ENCODE results near the gene TPSB2. TPM values are rescaled to one million over a fixed set of nuclear protein-coding genes. Genes with fewer than 3 reads are reported as not detected.

Gene TPSB2
- total RNA-seq, 1 donor from 2014 or later: not detected

- no peak overlapping the region for H3K4me3 Mint-ChIP-seq (ENCODE audit: low read depth)
- no peak overlapping the region for H3K27ac Mint-ChIP-seq
- no peaks in the 10 kb centered on the region for H3K4me1 Mint-ChIP-seq (ENCODE audit: low read depth)
- no peaks in the 10 kb centered on the region for H3K9me3 Mint-ChIP-seq
- intact Hi-C loops (cut with micrococcal nuclease): no loop called here
- DNase-seq (ENCODE audit: low spot score): no peak
- H3K27me3 Mint-ChIP-seq (ENCODE audit: low read depth): no peaks in the 10 kb centered on the region
- H3K36me3 Mint-ChIP-seq (ENCODE audit: low read depth): no peaks in the 10 kb centered on the region
Measured at GRCh38 chr16:1218061-1218929, 11.7 kb downstream of the TPSB2 start.

GRCh38 chr16:1217526-1217925 lies 12.5 kb downstream of the TPSB2 start:
- H3K36me3 Mint-ChIP-seq (ENCODE audit: low read depth): no peaks in the 10 kb centered on the region
- no peak overlapping the region for H3K4me3 Mint-ChIP-seq (ENCODE audit: low read depth)
- no peaks in the 10 kb centered on the region for H3K4me1 Mint-ChIP-seq (ENCODE audit: low read depth)
- H3K27ac Mint-ChIP-seq: no peak overlapping the region
- no peaks in the 10 kb centered on the region for H3K27me3 Mint-ChIP-seq (ENCODE audit: low read depth)
- DNase-seq (ENCODE audit: low spot score): no peak
- H3K9me3 Mint-ChIP-seq: no peaks in the 10 kb centered on the region
- intact Hi-C loops (cut with micrococcal nuclease): no loop called here

GRCh38 chr16:1216681-1217400 lies 13.1 kb downstream of the TPSB2 start:
- intact Hi-C loops (cut with micrococcal nuclease): no loop called here
- no peak for DNase-seq (ENCODE audit: low spot score)
- Mint-ChIP-seq H3K4me3 (ENCODE audit: low read depth) (no peak overlapping the region), H3K36me3 (ENCODE audit: low read depth) (no peaks in the 10 kb centered on the region), H3K27me3 (ENCODE audit: low read depth) (no peaks in the 10 kb centered on the region), H3K4me1 (ENCODE audit: low read depth) (no peaks in the 10 kb centered on the region), H3K9me3 (no peaks in the 10 kb centered on the region), H3K27ac (no peak overlapping the region)

- H3K9me3 Mint-ChIP-seq: no peaks in the 10 kb centered on the region
- H3K27ac Mint-ChIP-seq: no peak overlapping the region
- H3K4me3 Mint-ChIP-seq (ENCODE audit: low read depth): no peak overlapping the region
- no peaks in the 10 kb centered on the region for H3K36me3 Mint-ChIP-seq (ENCODE audit: low read depth)
- no peak for DNase-seq (ENCODE audit: low spot score)
- no peaks in the 10 kb centered on the region for H3K27me3 Mint-ChIP-seq (ENCODE audit: low read depth)
- H3K4me1 Mint-ChIP-seq (ENCODE audit: low read depth): no peaks in the 10 kb centered on the region
- intact Hi-C loops (cut with micrococcal nuclease): no loop called here
Measured at GRCh38 chr16:1216296-1216619, 13.7 kb downstream of the TPSB2 start.

- Mint-ChIP-seq H3K27ac (no peak overlapping the region), H3K4me3 (ENCODE audit: low read depth) (no peak overlapping the region), H3K36me3 (ENCODE audit: low read depth) (no peaks in the 10 kb centered on the region), H3K4me1 (ENCODE audit: low read depth) (no peaks in the 10 kb centered on the region), H3K9me3 (no peaks in the 10 kb centered on the region), H3K27me3 (ENCODE audit: low read depth) (no peaks in the 10 kb centered on the region)
- intact Hi-C loops (cut with micrococcal nuclease): no loop called here
- DNase-seq (ENCODE audit: low spot score): no peak
Measured at GRCh38 chr16:1215574-1216295, 14.2 kb downstream of the TPSB2 start.

GRCh38 chr16:1214719-1215118 lies 15.3 kb downstream of the TPSB2 start:
- no peaks in the 10 kb centered on the region for H3K36me3 Mint-ChIP-seq (ENCODE audit: low read depth)
- H3K4me1 Mint-ChIP-seq (ENCODE audit: low read depth): no peaks in the 10 kb centered on the region
- no peak overlapping the region for H3K27ac Mint-ChIP-seq
- no peak overlapping the region for H3K4me3 Mint-ChIP-seq (ENCODE audit: low read depth)
- no peak for DNase-seq (ENCODE audit: low spot score)
- intact Hi-C loops (cut with micrococcal nuclease): no loop called here
- H3K27me3 Mint-ChIP-seq (ENCODE audit: low read depth): no peaks in the 10 kb centered on the region
- H3K9me3 Mint-ChIP-seq: no peaks in the 10 kb centered on the region

- Mint-ChIP-seq H3K9me3 (no peaks in the 10 kb centered on the region), H3K4me1 (ENCODE audit: low read depth) (no peaks in the 10 kb centered on the region), H3K36me3 (ENCODE audit: low read depth) (no peaks in the 10 kb centered on the region), H3K27me3 (ENCODE audit: low read depth) (no peaks in the 10 kb centered on the region), H3K4me3 (ENCODE audit: low read depth) (no peak overlapping the region), H3K27ac (no peak overlapping the region)
- no peak for DNase-seq (ENCODE audit: low spot score)
- intact Hi-C loops (cut with micrococcal nuclease): no loop called here
Measured at GRCh38 chr16:1213796-1214372, 16.1 kb downstream of the TPSB2 start.

GRCh38 chr16:1213231-1213630 lies 16.8 kb downstream of the TPSB2 start:
- intact Hi-C loops (cut with micrococcal nuclease): no loop called here
- no peak for DNase-seq (ENCODE audit: low spot score)
- Mint-ChIP-seq H3K27ac (no peak overlapping the region), H3K27me3 (ENCODE audit: low read depth) (no peaks in the 10 kb centered on the region), H3K9me3 (no peaks in the 10 kb centered on the region), H3K4me1 (ENCODE audit: low read depth) (no peaks in the 10 kb centered on the region), H3K4me3 (ENCODE audit: low read depth) (no peak overlapping the region), H3K36me3 (ENCODE audit: low read depth) (no peaks in the 10 kb centered on the region)

GRCh38 chr16:1212616-1213194 lies 17.3 kb downstream of the TPSB2 start:
- no peaks in the 10 kb centered on the region for H3K9me3 Mint-ChIP-seq
- no peak for DNase-seq (ENCODE audit: low spot score)
- H3K36me3 Mint-ChIP-seq (ENCODE audit: low read depth): no peaks in the 10 kb centered on the region
- no peaks in the 10 kb centered on the region for H3K4me1 Mint-ChIP-seq (ENCODE audit: low read depth)
- intact Hi-C loops (cut with micrococcal nuclease): no loop called here
- H3K4me3 Mint-ChIP-seq (ENCODE audit: low read depth): no peak overlapping the region
- no peaks in the 10 kb centered on the region for H3K27me3 Mint-ChIP-seq (ENCODE audit: low read depth)
- H3K27ac Mint-ChIP-seq: no peak overlapping the region

GRCh38 chr16:1211451-1212268 lies 18.3 kb downstream of the TPSB2 start:
- H3K9me3 Mint-ChIP-seq: no peaks in the 10 kb centered on the region
- no peak for DNase-seq (ENCODE audit: low spot score)
- no peak overlapping the region for H3K27ac Mint-ChIP-seq
- H3K36me3 Mint-ChIP-seq (ENCODE audit: low read depth): no peaks in the 10 kb centered on the region
- no peaks in the 10 kb centered on the region for H3K27me3 Mint-ChIP-seq (ENCODE audit: low read depth)
- intact Hi-C loops (cut with micrococcal nuclease): no loop called here
- H3K4me1 Mint-ChIP-seq (ENCODE audit: low read depth): no peaks in the 10 kb centered on the region
- H3K4me3 Mint-ChIP-seq (ENCODE audit: low read depth): no peak overlapping the region

GRCh38 chr16:1210461-1210860 lies 19.5 kb downstream of the TPSB2 start:
- DNase-seq (ENCODE audit: low spot score): no peak
- Mint-ChIP-seq H3K27me3 (ENCODE audit: low read depth) (no peaks in the 10 kb centered on the region), H3K27ac (no peak overlapping the region), H3K4me3 (ENCODE audit: low read depth) (no peak overlapping the region), H3K9me3 (no peaks in the 10 kb centered on the region), H3K36me3 (ENCODE audit: low read depth) (no peaks in the 10 kb centered on the region), H3K4me1 (ENCODE audit: low read depth) (no peaks in the 10 kb centered on the region)
- intact Hi-C loops (cut with micrococcal nuclease): no loop called here

- intact Hi-C loops (cut with micrococcal nuclease): no loop called here
- Mint-ChIP-seq H3K36me3 (ENCODE audit: low read depth) (no peaks in the 10 kb centered on the region), H3K9me3 (no peaks in the 10 kb centered on the region), H3K4me3 (ENCODE audit: low read depth) (no peak overlapping the region), H3K27me3 (ENCODE audit: low read depth) (no peaks in the 10 kb centered on the region), H3K27ac (no peak overlapping the region), H3K4me1 (ENCODE audit: low read depth) (no peaks in the 10 kb centered on the region)
- no peak for DNase-seq (ENCODE audit: low spot score)
Measured at GRCh38 chr16:1209081-1209480, 20.9 kb downstream of the TPSB2 start.
